ENCODE measurements around the gene STIL.
"Not testable (repeated sequence)": the region's sequence is repeated elsewhere in the genome, so short reads cannot be mapped to it uniquely, and the experiment has no call there.

STIL gene

DNA sequence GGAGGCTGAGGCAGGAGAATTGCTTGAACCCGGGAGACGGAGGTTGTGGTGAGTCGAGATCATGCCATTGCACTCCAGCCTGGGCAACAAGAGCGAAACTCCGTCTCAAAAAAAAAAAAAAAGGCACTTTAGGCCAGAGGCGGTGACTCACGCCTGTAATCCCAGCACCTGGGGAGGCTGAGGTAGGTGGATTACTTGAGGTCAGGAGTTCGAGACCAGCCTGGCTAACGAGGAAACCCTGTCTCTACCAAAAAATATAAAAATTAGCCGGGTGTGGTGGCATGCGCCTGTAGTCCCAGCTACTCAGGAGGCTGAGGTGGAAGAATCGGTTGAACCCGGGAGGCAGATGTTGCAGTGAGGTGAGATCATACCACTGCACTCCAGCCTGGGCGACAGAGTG, 6.0 kb upstream of the STIL start:
- DNase-seq (ENCODE audit: low read depth in 3 of 3), result not testable (repeated sequence)

DNA sequence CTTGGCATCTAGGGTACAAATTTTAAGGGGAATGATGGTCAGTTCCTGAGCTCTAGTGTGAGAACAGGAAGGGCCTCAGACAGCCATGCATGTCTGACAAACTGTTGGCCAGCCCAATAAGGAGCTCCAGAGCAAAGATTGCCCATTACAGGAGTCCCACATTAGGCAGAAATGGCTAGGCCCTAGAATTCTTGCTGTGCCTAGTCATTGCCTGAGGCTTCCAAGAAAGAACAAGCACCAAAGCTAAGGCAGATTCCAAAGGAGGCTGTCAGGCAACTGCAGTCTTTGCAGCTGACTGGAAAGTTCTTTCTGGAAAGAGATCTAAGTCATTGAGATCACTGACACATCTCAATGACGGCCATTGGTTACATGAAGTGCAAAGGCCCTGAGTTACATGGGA, 3.9 kb upstream of the STIL start:
- no peak for DNase-seq (ENCODE audit: low read depth in 3 of 3)

DNA sequence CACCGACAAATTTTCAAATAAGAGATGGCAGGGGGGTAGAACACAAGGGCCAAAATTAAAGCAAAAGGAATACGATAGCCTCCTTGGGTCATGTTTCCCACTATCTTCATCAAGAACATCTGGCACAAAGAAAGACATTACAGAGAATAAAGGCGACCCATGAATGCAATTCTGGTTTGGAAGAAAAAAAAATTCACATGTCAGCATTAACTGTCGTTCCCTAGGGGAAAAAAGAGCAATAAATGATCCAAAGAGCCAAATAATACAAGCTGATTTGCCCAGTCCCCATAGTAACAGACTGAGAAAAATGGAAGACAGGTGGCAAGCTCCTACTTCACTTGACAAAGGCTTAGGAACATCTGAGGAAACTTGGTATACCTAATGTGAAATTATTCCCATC, 4.5 kb downstream of the STIL start:
- DNase-seq (ENCODE audit: low read depth in 3 of 3), result no peak

DNA sequence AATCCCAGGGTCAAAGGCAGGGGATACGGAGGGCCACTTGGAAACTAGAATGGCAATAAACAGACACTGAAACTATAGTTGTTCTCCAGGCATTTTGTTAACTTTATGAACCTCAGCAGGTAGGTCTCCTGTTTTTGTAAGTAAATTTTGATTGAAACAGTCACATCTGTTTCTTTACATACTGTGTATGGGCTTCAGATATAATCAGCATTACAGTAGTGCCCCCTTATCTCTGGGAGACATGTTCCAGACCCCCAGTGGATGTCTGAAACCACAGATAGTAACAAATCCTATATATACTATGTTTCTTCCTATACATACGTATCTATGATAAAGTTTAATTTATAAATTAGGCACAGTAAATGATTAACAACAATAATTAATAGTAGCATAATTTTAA, 11.5 kb downstream of the STIL start:
- no peak for DNase-seq (ENCODE audit: low read depth in 3 of 3)

DNA sequence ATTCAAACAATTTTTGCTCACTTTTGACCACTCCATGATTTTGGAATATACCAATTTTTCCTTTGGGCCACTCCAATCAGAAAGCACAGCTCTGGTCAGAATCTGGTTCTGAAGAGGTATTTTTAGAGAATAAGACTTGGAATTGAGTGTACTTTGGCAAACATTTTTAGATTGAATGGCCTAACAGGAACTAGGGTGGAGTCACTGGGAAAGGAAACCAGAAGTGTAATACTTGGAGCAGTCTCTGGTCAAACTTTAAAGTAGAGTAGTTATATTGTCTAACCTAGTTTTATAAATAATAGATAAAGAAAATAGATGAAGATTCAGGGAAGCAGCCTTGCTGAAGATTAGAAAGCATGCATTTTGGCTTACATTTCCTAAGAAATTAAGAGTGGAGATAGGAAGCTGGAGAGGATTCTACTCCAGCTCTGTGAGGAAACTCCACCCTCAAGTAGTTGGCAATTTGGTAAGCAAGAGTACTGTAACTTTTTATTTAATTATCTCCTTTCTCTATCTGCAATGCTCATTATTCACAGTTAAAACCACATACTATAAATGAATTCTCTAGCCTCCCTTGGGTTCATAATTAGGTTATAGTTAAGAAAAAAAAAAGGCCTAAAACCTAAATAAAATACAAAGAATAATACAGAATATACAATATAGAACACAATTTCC, 15.8 kb downstream of the STIL start:
- no peak for DNase-seq (ENCODE audit: low read depth in 3 of 3)

DNA sequence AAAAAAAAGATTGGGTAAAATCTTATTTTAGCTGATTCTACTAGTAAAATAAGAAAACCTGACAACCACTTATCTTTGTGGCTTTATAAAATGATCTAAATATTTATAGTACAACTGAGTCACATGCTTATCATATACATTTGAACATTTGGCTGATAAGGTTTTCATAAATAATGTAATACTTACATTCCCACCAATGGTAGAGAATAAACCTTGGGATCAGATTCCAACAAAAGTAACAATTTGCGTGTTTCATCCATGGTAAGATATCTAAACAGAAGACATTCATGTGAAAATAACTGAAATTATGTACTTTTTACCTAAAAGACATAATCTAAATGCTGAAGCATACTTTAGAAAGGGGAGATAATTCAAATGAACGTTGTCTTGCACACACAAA, 18.4 kb downstream of the STIL start:
- no peak for DNase-seq (ENCODE audit: low read depth in 3 of 3)

DNA sequence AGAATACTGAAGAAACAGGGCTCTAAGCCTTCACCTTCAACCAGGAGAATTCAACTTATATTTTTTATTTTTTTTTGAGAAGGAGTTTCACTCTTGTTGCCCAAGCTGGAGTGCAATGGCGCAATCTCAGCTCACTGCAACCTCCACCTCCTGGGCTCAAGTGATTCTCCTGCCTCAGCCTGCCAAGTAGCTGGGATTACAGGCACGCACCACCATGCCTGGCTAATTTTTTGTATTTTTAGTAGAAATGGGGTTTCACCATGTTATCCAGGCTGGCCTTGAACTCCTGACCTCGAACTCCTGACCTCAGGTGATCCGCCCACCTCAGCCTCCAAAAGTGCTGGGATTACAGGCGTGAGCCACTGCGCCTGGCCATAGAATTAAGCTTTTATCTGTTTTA, 19.1 kb downstream of the STIL start:
- DNase-seq (ENCODE audit: low read depth in 3 of 3), result not testable (repeated sequence)

DNA sequence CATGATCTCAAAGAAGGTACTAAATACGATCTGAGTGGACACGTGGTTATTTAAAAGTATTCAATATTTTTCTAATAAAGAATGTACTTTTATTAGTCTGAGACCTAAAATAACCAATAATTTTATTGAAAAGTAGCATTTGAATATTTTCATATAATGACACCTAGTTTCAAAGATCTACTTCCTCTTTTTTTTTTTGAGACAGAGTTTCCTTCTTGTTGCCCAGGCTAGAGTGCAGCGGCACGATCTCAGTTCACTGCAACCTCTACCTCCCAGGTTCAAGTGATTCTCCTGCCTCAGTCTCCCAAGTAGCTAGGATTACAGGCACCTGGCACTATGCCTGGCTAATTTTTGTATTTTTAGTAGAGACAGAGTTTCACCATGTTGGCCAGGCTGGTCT, 25.8 kb downstream of the STIL start:
- DNase-seq (ENCODE audit: low read depth in 3 of 3), result not testable (repeated sequence)

DNA sequence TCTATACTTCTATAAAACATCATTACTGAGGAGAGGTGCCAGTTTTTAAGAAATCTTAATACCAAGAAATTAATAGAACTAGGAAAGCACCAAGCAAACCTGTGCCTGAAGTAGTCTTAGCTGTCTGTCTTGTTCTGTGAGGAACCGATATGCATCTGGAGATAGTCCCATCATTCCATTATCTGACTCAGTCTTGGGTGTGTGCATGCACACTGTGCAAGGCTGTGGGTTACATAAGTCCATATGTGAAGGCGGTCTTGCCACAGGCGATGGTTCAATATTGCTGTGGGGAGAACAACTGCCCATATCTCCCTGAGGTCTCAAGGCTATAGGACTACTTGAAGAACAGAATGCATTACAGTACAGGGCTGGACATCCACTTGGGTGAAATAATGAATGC, 33.8 kb downstream of the STIL start:
- DNase-seq (ENCODE audit: low read depth in 3 of 3), result no peak

DNA sequence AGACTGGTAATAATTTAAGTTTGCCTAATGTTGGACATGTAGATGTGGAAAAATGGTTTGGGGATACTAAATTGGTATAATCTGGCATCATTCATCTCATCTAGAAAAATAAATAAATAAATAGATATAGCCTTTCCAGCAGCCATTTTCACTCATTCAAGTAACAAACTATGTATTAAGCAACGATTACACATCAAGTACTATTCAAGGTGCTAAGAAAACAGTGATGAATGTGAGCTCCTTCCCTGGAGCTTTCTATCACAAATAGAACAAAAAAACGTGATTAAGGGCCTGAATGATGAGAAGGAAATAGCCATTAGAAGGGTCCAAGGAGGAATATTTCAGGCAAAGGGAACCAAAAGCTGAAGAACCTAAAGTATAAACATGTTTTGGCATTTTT, 37.1 kb downstream of the STIL start:
- no peak for DNase-seq (ENCODE audit: low read depth in 3 of 3)

DNA sequence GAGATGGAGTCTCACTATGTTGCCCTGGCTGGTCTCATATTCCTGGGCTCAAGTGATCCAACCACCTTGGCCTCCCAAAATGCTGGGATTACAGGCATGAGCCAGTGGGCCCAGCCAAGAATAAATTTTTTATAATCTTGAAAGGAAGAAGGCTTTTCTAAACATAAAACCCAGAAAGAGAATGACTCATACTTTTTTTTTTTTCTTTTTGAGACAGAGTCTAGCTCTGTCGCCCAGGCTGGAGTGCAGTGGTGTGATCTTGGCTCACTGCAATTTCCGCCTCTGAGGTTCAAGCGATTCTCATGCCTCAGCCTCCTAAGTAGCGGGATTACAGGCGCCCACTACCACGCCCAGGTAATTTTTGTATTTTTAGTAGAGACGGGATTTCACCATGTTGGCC, 38.1 kb downstream of the STIL start:
- not testable (repeated sequence) for DNase-seq (ENCODE audit: low read depth in 3 of 3)

DNA sequence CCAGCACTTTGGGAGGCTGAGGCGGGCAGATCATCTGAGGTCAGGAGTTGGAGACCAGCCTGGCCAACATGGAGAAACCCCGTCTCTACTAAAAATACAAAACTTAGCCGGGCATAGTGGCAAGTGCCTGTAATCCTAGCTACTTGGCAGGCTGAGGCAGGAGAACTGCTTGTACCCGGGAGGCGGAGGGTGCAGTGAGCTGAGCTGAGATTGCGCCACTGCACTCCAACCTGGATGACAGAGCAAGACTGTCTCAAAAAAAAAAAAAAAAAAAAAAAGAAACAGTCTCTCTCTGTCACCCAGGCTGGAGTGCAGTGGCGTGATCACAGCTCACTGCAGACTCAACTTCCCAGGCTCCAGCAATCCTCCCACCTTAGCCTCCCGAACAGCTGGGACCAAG, 48.4 kb downstream of the STIL start:
- not testable (repeated sequence) for DNase-seq (ENCODE audit: low read depth in 3 of 3)

DNA sequence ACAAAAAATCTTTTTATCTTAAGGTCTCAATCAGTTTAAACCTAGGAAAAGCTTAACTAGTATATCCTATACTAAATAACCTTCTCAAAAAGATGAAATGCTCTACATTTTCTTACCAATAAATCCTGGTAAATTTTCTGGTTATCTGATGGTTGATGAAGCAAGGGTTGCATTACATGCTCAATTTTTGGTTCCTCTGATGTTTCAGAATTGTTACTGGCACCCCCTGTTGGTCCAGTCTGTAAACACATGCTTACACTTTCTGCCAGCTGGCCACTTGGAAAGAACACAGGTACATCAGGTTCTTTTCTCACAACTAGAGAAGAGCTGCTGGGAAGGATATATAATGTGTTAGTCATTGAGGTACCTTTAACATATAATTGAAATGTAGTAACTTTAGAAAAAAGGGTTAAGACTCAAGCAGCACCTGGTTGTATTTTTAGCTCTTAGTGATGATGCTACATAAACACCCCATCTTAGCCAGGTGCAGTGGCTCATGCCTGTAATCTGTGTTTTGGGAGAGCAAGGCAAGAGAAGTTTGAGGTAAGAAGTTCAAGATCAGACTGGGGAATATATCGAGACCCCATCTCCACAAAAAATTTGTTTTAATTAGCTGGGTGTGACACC, 51.0 kb downstream of the STIL start:
- DNase-seq (ENCODE audit: low read depth in 3 of 3), result peak in 1 of 3 experiments; percentile 13

DNA sequence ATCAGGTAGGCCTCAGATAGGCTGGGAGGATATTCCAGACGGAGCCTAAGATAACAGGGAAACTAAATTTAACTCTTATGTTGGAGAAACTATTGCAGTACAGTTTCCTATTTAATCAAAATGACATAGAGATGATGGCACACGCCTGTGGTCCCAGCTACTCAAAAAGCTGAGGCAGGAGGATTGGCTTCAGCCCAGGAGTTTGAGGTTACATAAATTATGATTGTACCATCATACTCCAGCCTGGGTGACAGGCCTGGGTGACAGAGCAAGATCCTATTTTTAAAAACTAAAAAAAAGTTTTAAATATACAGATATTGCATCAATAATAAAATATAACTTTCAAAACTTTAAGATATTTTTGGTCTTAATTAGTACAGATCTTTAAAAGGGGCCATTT, 56.7 kb downstream of the STIL start:
- no peak for DNase-seq (ENCODE audit: low read depth in 3 of 3)

DNA sequence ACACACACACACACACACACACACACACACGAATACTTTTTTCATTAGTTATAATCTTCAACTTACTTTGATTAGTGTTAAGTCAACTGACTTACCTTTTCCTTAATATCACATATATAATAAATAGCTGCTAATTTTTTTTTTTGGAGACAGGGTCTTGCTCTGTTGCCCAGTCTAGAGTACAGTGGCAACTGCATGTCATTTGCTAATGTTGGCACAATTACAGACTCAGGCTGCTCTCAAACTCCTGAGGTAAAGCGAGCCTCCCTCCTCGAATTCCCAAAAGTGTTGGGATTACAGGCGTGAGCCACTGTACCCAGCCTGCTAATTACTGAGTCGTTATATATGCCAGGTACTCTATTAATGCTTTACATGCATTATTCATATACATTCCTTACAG, 61.2 kb downstream of the STIL start:
- no peak for DNase-seq (ENCODE audit: low read depth in 3 of 3)

DNA sequence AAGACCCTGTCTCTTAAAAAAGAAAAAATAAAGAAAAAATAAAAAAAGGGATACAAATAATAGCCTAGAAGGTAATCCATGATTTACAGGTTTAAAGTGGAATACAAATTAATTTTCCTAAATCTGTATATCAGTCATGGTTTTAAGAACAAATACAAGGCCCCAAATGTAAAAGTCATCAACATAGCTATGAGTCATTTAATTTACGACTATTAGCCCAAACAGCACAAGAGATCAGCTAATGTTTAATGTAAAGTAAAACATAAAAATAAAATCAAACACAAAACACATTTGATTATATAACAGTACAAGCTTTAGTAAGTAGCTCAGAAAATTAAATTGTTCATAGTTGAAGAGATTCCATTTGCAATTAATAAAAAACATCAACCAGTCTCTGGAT, 61.6 kb downstream of the STIL start:
- DNase-seq (ENCODE audit: low read depth in 3 of 3), result no peak

DNA sequence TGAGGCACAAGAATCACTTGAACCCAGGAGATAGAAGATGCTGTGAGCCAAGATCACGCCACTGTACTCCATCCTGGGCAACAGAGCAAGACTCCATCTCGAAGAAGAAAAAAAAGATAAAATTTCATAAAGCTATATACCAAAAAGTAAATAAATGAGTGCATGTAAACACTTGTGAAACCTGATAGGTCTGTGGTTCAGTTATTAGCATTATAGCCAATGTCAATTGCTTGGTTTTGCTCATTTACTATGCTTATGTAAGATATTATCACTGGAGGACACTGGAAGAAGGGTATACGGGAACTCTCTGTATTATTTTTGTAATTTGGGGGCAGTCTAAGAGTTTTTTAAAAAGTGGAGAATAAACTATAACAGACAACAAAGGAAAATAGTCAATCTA, 64.2 kb downstream of the STIL start:
- DNase-seq (ENCODE audit: low read depth in 3 of 3), result no peak

DNA sequence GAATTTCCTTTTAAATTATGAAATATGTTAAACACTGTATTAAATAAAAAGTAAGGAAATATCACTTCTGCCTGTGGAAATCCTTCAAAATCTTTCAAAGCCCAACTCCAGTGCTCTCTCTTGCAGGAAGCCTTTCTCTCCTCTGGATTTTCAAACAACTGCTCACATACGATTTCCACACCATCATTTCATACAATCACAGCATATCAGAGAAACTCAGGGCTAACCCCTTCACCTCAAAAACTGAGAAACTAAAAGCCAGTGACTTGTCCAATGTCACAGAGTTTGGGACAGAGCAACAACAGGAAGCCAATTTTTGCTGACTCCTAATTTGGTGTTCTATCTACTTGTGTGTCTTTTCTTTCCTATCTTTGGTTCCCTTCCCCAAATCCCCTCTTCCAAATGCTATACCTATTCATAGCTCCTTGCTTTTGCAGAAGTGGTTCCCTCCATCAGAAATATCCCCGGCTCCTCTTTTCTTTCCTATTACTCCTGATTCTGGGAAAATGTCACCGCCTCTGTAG, 69.5 kb downstream of the STIL start:
- no peak for DNase-seq (ENCODE audit: low read depth in 3 of 3)

DNA sequence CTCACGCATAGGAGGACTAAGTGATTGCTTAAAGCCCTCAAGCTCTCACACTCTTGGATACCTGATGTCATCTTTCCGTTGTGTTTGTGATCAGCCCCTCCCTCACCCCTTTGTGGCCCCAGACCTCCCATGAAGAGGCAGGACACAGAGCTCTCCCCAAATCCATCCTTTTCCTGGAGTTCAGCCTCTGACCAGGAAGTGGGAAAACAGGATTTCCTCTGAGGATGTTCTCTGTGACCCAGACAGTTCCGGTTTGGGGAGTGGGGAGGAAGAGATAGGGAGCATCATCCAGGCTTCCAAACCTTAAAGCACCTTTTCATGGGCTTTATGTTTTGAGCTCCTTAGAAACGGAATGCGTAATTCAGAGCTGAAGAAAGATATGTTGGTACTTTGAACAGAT, 70.0 kb downstream of the STIL start:
- DNase-seq (ENCODE audit: low read depth in 3 of 3), result no peak

DNA sequence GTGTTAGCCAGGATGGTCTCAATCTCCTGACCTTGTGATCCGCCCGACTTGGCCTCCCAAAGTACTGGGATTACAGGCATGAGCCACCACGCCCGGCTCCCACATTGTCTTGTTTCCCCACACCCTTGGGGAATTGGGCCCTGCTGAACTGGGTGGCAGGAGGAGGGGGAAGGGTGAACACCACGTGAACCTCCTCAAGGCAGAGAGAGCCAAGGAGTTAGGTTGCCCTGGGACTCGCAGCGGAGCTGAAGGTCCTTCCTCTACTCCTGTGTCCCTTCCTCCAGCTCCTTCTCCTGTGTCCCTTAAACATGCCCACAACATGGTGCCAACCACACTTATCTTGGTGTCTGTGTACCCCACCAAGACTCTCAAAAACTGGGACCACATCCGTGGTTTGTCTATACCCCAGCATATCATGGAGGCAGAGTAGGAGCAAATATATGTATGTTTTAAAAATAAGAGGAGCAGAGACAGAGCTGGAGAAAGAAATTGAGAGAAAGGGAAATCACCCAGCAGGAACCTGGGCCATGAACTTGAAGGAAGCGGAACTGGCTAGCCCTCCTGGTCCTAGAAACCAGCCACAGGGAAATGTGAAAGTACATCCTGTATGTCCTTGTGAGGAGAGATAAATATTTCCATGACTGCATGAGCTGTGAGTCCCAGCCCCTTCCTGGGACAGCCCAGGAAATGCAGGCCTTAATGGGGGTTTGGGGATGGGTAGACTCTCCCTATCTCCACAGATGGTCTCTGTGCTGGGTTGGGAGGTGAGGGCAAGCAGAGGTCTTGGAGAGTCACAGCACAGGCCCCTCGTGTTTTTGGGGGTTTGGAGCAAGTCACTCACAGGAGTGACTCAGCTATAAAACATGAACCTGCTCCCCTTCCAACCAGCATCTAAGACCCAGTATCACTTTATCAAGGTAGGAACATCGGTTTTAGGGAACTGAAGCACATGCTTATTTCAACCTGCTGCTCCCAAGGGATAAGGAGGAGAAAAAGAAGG, 72.5 kb downstream of the STIL start:
- DNase-seq (ENCODE audit: low read depth in 3 of 3), result no peak

DNA sequence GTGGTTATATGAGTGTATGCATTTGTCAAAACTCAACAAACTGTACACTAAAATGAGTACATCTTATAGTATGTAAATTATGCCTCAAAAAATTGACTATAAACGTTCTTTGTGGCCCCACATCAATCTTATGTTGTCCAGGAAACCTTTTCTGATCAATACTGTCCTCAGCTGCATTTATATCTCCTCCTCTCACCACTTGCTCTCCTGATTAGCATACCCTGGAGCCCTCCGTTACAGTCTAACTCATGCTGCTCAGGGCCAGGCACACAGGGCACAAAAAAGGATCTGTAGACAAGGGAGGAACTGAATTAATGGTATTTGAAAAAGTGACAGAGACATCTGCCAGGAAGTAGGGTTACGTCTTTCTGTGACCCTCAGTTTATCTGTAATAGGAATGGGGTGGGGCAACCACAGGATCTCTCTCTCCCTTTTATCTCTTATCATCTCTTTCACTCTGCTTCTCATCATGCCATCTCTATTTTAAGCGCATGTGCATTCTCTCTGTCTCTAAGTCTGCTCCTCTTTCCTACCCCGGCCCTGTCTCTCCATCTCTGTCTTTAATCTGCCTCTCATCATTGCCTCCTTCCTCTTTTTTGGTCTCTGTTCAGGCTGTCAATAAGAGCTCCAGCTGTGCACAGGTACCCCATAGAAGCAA, 74.9 kb downstream of the STIL start:
- DNase-seq (ENCODE audit: low read depth in 3 of 3), result no peak

DNA sequence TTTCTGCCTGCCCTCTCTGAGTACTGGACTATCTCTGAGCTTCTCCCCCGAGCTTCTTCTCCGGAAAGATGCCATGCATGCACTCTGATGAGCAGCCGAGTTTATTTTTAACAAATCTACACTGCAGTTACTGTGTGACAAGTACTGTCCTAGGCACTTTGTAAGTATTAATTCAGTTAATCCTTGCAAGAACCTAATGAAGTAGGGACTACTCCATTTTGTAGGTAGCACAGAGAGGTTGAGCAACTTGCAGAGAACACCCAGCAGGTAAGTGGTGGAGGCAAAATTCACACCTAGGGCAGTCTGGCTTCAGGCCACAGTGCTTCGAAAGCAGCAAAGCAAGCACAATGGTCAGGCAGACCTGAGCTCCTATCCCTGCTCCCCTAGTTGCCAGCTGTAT, 78.1 kb downstream of the STIL start:
- no peak for DNase-seq (ENCODE audit: low read depth in 3 of 3)

All from stimulated activated CD4-positive, alpha-beta T cell treated with anti-CD3 and anti-CD28 coated beads, TNF-alpha, amount 100 ng/mL, for 24 hours (primary cell).